Mesothelial cell of epicardium (in vitro differentiated cells): Measurements from ENCODE around the gene SIPA1L3. TPM values are rescaled to one million over a fixed set of nuclear protein-coding genes. Genes with fewer than 3 reads are reported as not detected.

Experiments
- DNase-seq, 2 experiments: peaks; one replicate each; pipeline ENCODE4 v3.0.0; 2021; ENCODE audit warnings: low spot score in 2 of 2; ENCODE audit not compliant: unreplicated experiment in 2 of 2
- H3K27ac Mint-ChIP-seq: 2 replicates; pipeline ENCODE4 v1.8.0; 2021; ENCODE audit warnings: mixed read lengths
- H3K27me3 Mint-ChIP-seq: 2 replicates; pipeline ENCODE4 v1.8.0; 2021; ENCODE audit warnings: low read depth, mixed read lengths
- H3K36me3 Mint-ChIP-seq: 2 replicates; pipeline ENCODE4 v1.8.0; 2021; ENCODE audit warnings: mixed read lengths
- H3K4me1 Mint-ChIP-seq: 2 replicates; pipeline ENCODE4 v1.8.0; 2021; ENCODE audit warnings: mixed read lengths
- H3K4me3 Mint-ChIP-seq: 2 replicates; pipeline ENCODE4 v1.8.0; 2021; ENCODE audit warnings: mild to moderate bottlenecking, moderate library complexity, mixed read lengths
- H3K9me3 Mint-ChIP-seq: 2 replicates; pipeline ENCODE4 v1.8.0; 2021; ENCODE audit warnings: mixed read lengths
- CTCF ChIP-seq: fragments of 200-600 bp; sonication (generic); IDR thresholded peaks from one replicate; pipeline ENCODE4 v1.5.0; 2021; ENCODE audit warnings: antibody characterized with exemption; ENCODE audit not compliant: unreplicated experiment
- total RNA-seq: library from RNA; stranded (reverse); gene quantifications from 3 replicates; pipeline ENCODE4 v1.2.1, GENCODE V29; 2021

Gene SIPA1L3
- total RNA-seq, 1 donor from 2014 or later: 58.2 TPM

- TF ChIP-seq CTCF: no peak
- H3K4me3 Mint-ChIP-seq: no peak overlapping the region
- no peaks in the 10 kb centered on the region for H3K4me1 Mint-ChIP-seq
- no peak overlapping the region for H3K27ac Mint-ChIP-seq
- no peaks in the 10 kb centered on the region for H3K27me3 Mint-ChIP-seq
- H3K9me3 Mint-ChIP-seq: no peaks in the 10 kb centered on the region
- DNase-seq: no peak
- H3K36me3 Mint-ChIP-seq: peaks cover 12% of the 10 kb centered on the region
These were observed 234.1 kb downstream of the SIPA1L3 start for GRCh38 chr19:38141108-38141507.

- peak; percentile 62 for TF ChIP-seq CTCF
- Mint-ChIP-seq H3K27me3 (no peaks in the 10 kb centered on the region), H3K4me3 (no peak overlapping the region), H3K27ac (no peak overlapping the region), H3K36me3 (peaks cover 17% of the 10 kb centered on the region), H3K4me1 (no peaks in the 10 kb centered on the region), H3K9me3 (no peaks in the 10 kb centered on the region)
- DNase-seq: peak in 1 of 2 experiments; percentile 64
These were observed 235.4 kb downstream of the SIPA1L3 start for GRCh38 chr19:38142176-38143035.

- Mint-ChIP-seq H3K9me3 (no peaks in the 10 kb centered on the region), H3K4me3 (no peak overlapping the region), H3K4me1 (no peaks in the 10 kb centered on the region), H3K27me3 (no peaks in the 10 kb centered on the region), H3K27ac (no peak overlapping the region), H3K36me3 (peaks cover 17% of the 10 kb centered on the region)
- DNase-seq: no peak
- TF ChIP-seq CTCF: no peak
These were observed 236.8 kb downstream of the SIPA1L3 start for GRCh38 chr19:38143847-38144246.

GRCh38 chr19:38144667-38145066, 237.7 kb downstream of the SIPA1L3 start:
- no peak for DNase-seq
- TF ChIP-seq CTCF: no peak
- Mint-ChIP-seq H3K27me3 (no peaks in the 10 kb centered on the region), H3K4me3 (no peak overlapping the region), H3K9me3 (no peaks in the 10 kb centered on the region), H3K36me3 (peaks cover 15% of the 10 kb centered on the region), H3K27ac (no peak overlapping the region), H3K4me1 (no peaks in the 10 kb centered on the region)

- H3K9me3 Mint-ChIP-seq: no peaks in the 10 kb centered on the region
- no peak for DNase-seq
- H3K27me3 Mint-ChIP-seq: no peaks in the 10 kb centered on the region
- TF ChIP-seq CTCF: no peak
- no peak overlapping the region for H3K27ac Mint-ChIP-seq
- no peaks in the 10 kb centered on the region for H3K4me1 Mint-ChIP-seq
- peaks cover 13% of the 10 kb centered on the region for H3K36me3 Mint-ChIP-seq
- H3K4me3 Mint-ChIP-seq: no peak overlapping the region
These were observed 238.6 kb downstream of the SIPA1L3 start for GRCh38 chr19:38145623-38146022.
